HUES6 (cell line): Measurements from ENCODE around the gene EXTL1.

Experiments used
- H3K27ac ChIP-seq: 2 replicates; pipeline ENCODE4 v1.7.0; 2013; ENCODE audit warnings: low read depth, mild to moderate bottlenecking, low read length, inconsistent platforms
- H3K27me3 ChIP-seq: 2 replicates; pipeline ENCODE4 v1.6.1; 2013; ENCODE audit warnings: low read length; ENCODE audit not compliant: control insufficient read depth, insufficient read depth
- H3K36me3 ChIP-seq: 2 replicates; pipeline ENCODE4 v1.6.1; 2013; ENCODE audit warnings: low read length; ENCODE audit not compliant: control insufficient read depth, insufficient read depth
- H3K4me1 ChIP-seq: 2 replicates; pipeline ENCODE4 v1.6.1; 2013; ENCODE audit warnings: low read length; ENCODE audit not compliant: control insufficient read depth, insufficient read depth
- H3K4me3 ChIP-seq: 2 replicates; pipeline ENCODE4 v1.5.1; 2013; ENCODE audit warnings: low read depth, low read length
- H3K9ac ChIP-seq: one replicate; pipeline ENCODE4 v1.6.1; 2013; ENCODE audit warnings: mild to moderate bottlenecking, low read length
- H3K9me3 ChIP-seq: 2 replicates; pipeline ENCODE4 v1.6.1; 2013; ENCODE audit warnings: low read depth, low read length; ENCODE audit not compliant: control insufficient read depth, insufficient read depth

Gene EXTL1

DNA sequence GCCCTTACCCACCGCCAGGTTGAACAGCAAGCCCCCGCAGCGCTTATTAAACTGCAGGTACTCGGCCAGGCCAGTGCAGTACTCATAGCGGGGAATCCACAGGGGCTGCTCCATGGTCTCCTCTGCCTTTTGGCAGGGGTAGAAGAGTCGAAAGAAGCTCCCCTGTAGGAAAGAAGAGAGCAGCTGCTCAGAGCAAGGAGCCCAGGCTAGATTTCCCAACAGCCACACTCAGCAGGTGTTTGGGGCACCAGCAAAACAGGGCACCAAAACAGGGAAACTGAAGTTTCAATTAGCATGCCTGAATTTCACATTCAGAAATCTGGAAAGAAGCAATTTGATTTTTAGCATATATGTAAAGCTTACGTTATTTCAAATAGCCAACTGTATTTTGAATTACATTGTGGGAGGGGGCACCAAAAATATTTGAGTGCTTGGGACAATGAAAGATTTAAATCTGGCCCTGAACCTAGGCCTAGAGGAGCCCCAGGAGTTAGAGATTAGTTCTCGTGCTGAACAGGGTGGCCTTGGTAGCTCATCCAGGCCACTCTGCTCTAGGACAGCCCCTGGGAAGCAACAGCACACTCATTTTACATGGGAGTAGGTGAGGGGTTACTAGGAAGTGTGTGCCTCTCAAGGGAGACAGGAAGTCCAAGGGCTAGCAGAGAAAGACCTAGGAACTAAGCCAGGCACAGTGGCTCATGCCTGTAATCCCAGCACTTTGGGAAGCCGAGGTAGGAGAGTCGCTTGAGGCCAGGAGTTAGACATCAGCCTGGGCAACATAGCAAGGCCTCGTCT is 31.9 kb upstream of the EXTL1 start:
- H3K4me3 ChIP-seq, result no peak overlapping the region
- no peaks in the 10 kb centered on the region for H3K4me1 ChIP-seq
- no peak overlapping the region for H3K9ac ChIP-seq
- no peaks in the 10 kb centered on the region for H3K27me3 ChIP-seq
- H3K9me3 ChIP-seq, result no peaks in the 10 kb centered on the region
- H3K36me3 ChIP-seq, result peaks cover 27% of the 10 kb centered on the region
- H3K27ac ChIP-seq, result no peak overlapping the region

- Histone ChIP-seq H3K9me3 (no peaks in the 10 kb centered on the region), H3K27me3 (no peaks in the 10 kb centered on the region), H3K4me3 (no peak overlapping the region), H3K27ac (no peak overlapping the region), H3K4me1 (no peaks in the 10 kb centered on the region), H3K9ac (no peak overlapping the region), H3K36me3 (peaks cover 27% of the 10 kb centered on the region)
Observed at GRCh38 chr1:25990251-25990650, 31.3 kb upstream of the EXTL1 start.

DNA sequence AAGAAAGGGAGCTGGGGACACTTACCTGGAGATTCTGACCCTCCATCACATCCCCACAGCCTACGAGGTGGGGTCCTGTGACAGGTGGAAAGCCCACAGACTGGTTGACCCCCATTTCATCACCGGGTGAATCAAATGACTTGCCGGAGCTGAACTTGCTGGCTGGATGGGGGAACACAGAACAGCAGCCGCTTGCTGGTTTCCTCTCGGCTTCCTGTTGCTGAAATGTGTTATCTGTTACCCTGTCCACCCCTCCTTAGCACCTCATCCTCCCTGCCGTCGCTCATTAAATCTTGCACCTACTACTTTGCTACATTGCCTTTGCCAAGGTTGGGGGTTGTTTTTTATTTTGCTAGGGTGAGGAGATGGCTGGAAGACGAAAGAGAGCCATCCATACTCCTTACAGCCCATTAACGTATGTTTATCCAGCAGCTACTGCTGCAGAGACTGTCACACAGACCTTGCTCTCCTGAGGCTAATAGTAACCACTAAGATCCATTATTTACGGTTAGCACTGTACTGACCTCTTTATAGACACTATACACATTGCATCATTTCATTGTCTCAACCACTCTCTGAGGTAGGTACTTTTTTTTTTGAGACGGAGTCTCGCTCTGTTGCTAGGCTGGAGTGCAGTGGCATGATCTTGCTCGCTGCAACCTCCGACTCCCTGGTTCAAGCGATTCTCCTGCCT is 30.7 kb upstream of the EXTL1 start:
- no peaks in the 10 kb centered on the region for H3K4me1 ChIP-seq
- H3K9ac ChIP-seq, result no peak overlapping the region
- H3K27me3 ChIP-seq, result no peaks in the 10 kb centered on the region
- H3K36me3 ChIP-seq, result peaks cover 23% of the 10 kb centered on the region
- no peaks in the 10 kb centered on the region for H3K9me3 ChIP-seq
- H3K4me3 ChIP-seq, result no peak overlapping the region
- no peak overlapping the region for H3K27ac ChIP-seq

- Histone ChIP-seq H3K27me3 (no peaks in the 10 kb centered on the region), H3K9ac (no peak overlapping the region), H3K4me3 (no peak overlapping the region), H3K4me1 (0 out of 2 replicates have a peak, but pooled peaks cover 4% of the 10 kb centered on the region), H3K27ac (no peak overlapping the region), H3K9me3 (no peaks in the 10 kb centered on the region), H3K36me3 (peaks cover 18% of the 10 kb centered on the region)
Observed at GRCh38 chr1:25991937-25992688, 29.5 kb upstream of the EXTL1 start.

- Histone ChIP-seq H3K4me1 (0 out of 2 replicates have a peak, but pooled peaks cover 6% of the 10 kb centered on the region), H3K27ac (no peak overlapping the region), H3K4me3 (no peak overlapping the region), H3K9me3 (no peaks in the 10 kb centered on the region), H3K36me3 (peaks cover 15% of the 10 kb centered on the region), H3K27me3 (no peaks in the 10 kb centered on the region), H3K9ac (no peak overlapping the region)
Observed at GRCh38 chr1:25992689-25993171, 28.8 kb upstream of the EXTL1 start.

DNA sequence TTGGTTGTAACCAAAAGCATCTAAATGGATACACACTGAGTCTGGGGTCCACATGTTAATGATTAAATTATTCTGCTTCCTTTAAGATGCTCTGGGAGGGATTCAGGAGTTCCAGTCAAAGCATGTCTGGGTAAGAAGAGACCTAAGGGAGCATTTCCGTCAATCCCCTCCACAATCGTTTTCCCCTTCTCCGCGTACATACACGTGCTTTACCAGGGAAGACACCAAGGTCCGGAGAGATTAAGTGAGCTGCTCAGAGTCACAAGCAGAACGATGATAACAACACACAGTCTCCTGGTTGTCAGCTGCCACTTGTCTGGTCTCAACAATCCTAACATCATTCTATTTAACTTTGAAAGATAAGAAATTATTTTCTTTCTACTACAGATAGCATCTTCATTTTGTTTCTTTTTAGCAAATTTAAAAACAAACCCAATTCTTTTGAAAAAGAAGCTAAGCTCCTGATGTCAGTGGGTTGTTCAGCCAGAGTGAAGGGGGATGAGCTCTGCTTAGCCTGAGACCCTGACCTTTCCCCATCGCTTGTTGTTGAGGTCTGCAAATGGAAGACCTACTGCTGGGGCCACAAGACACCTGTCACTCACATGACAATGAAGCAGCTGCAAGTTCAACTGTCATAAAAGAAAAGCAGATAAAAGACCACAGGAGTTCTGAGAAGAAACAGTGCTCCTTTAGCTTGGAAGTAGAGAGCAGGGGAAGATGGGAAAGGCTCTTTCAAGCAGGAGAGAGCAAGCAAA is 28.2 kb upstream of the EXTL1 start:
- H3K27ac ChIP-seq, result no peak overlapping the region
- H3K36me3 ChIP-seq, result peaks cover 11% of the 10 kb centered on the region
- no peak overlapping the region for H3K4me3 ChIP-seq
- no peak overlapping the region for H3K9ac ChIP-seq
- no peaks in the 10 kb centered on the region for H3K9me3 ChIP-seq
- peaks cover 8% of the 10 kb centered on the region for H3K4me1 ChIP-seq
- no peaks in the 10 kb centered on the region for H3K27me3 ChIP-seq

GRCh38 chr1:25994402-25995150 is 27.0 kb upstream of the EXTL1 start:
- peaks cover 9% of the 10 kb centered on the region for H3K36me3 ChIP-seq
- H3K27me3 ChIP-seq, result no peaks in the 10 kb centered on the region
- no peaks in the 10 kb centered on the region for H3K9me3 ChIP-seq
- H3K27ac ChIP-seq, result no peak overlapping the region
- no peak overlapping the region for H3K9ac ChIP-seq
- no peak overlapping the region for H3K4me3 ChIP-seq
- H3K4me1 ChIP-seq, result peaks cover 18% of the 10 kb centered on the region

- Histone ChIP-seq H3K9me3 (no peaks in the 10 kb centered on the region), H3K27ac (0 out of 2 replicates have a peak overlapping the region, but pooled peaks have one; percentile 7), H3K36me3 (no peaks in the 10 kb centered on the region), H3K9ac (peak overlapping the region; percentile 47), H3K27me3 (no peaks in the 10 kb centered on the region), H3K4me3 (peak overlapping the region; percentile 77), H3K4me1 (peaks cover 19% of the 10 kb centered on the region)
Observed at GRCh38 chr1:25996966-25997827, 24.4 kb upstream of the EXTL1 start.

- Histone ChIP-seq H3K9ac (peak within 1 kb of the TSS; percentile 47), H3K27ac (0 out of 2 replicates have a peak within 1 kb of the TSS, but pooled peaks have one; percentile 7), H3K4me1 (peaks cover 19% of the 10 kb centered on the region), H3K9me3 (no peaks in the 10 kb centered on the region), H3K36me3 (no peaks in the 10 kb centered on the region), H3K4me3 (peak within 1 kb of the TSS; percentile 77), H3K27me3 (no peaks in the 10 kb centered on the region)
Observed at GRCh38 chr1:25997828-25998761, 23.5 kb upstream of the EXTL1 start, which contains the start of gene PAFAH2. Gene PAFAH2, minus strand, starts transcription at chr1:25998063. Its CDS starts 7,247 bp downstream, at chr1:25990816.
